A549 (cell line): Measurements from ENCODE around the gene KRTAP12-1. TPM values are rescaled to one million over a fixed set of nuclear protein-coding genes. Genes with fewer than 3 reads are reported as not detected.
A peak's percentile ranks its signal among the peaks of the same experiment; 100 is the strongest.
"Not testable (repeated sequence)": the region's sequence is repeated elsewhere in the genome, so short reads cannot be mapped to it uniquely, and the experiment has no call there.

Experiments used
- ATAC-seq, 2 experiments: fragments of 200-7000 bp in 1 of 2; fragments of >200 bp in 1 of 2; cut with Nextera tagmentation in 1 of 2; cut with Tn5 transposase in 1 of 2; 3 replicates each; pipeline versions ENCODE4 v1.8.0 to v1.9.1; 2018 to 2020; ENCODE audit warnings: mild to moderate bottlenecking in 1 of 2, moderate library complexity in 1 of 2
- CTCF ChIA-PET: fragments of 300-600 bp; sonication (Branson Sonifier 250); formaldehyde crosslinking; extraction: SDS; loops from one replicate; lab custom pipeline; 2021; ENCODE audit warnings: antibody characterized with exemption, inconsistent platforms; lab: Yijun Ruan, JAX
- POLR2A ChIA-PET: fragments of 350-600 bp; formaldehyde crosslinking; extraction: SDS; loops from one replicate; lab custom pipeline; 2021; ENCODE audit warnings: antibody characterized with exemption, inconsistent platforms; lab: Yijun Ruan, JAX
- DNase-seq, 2 experiments: peaks; one replicate each; pipeline versions ENCODE4 v3.0.0 to v3.0.0-alpha.2; 2011 to 2016; ENCODE audit warnings: low read depth in 1 of 2, low spot score in 1 of 2
- FAIRE-seq: peaks from 2 replicates; lab custom pipeline; 2011; peaks lifted over from hg19 to GRCh38; lab: Jason Lieb, UNC
- H3K27ac ChIP-seq, 2 experiments: fragments of >200 bp; sonication (Bioruptor Twin); formaldehyde crosslinking; 3 replicates each; pipeline ENCODE4 v1.5.1; 2016 to 2017
- H3K4me1 ChIP-seq: fragments of >200 bp; sonication (Bioruptor Twin); formaldehyde crosslinking; 3 replicates; pipeline ENCODE4 v1.6.1; 2016
- H3K4me2 ChIP-seq: fragments of >200 bp; sonication (Bioruptor Twin); formaldehyde crosslinking; 3 replicates; pipeline ENCODE4 v1.6.1; 2016
- H3K4me3 ChIP-seq: fragments of >200 bp; sonication (Bioruptor Twin); formaldehyde crosslinking; 3 replicates; pipeline ENCODE4 v1.5.1; 2016
- H3K9me3 ChIP-seq: fragments of >200 bp; sonication (Bioruptor Twin); formaldehyde crosslinking; 3 replicates; pipeline ENCODE4 v1.6.1; 2016
- CHD2 ChIP-seq: fragments of 150-350 bp; IDR thresholded peaks from 2 replicates; pipeline ENCODE4 v1.6.1; 2014; ENCODE audit warnings: low read length; ENCODE audit not compliant: partially characterized antibody
- EP300 ChIP-seq, 2 experiments: fragments of >200 bp; sonication (Bioruptor Twin); formaldehyde crosslinking; IDR thresholded peaks; 2 replicates in 1 of 2; 3 replicates in 1 of 2; pipeline ENCODE4 v1.6.1; 2016 to 2017
- FOSL2 ChIP-seq, 2 experiments: fragments of 450-650 bp in 1 of 2; fragments of >200 bp in 1 of 2; sonication (Bioruptor Twin) in 1 of 2; formaldehyde crosslinking; IDR thresholded peaks; 2 replicates each; pipeline versions ENCODE4 v1.5.0 to v1.6.1; 2016 to 2020; ENCODE audit warnings: mild to moderate bottlenecking in 1 of 2, moderate library complexity in 1 of 2
- JUNB ChIP-seq: fragments of >200 bp; sonication (Bioruptor Twin); formaldehyde crosslinking; IDR thresholded peaks from 2 replicates; pipeline ENCODE4 v1.6.1; 2016
- KDM1A ChIP-seq: fragments of 200-600 bp; sonication (generic); IDR thresholded peaks from 2 replicates; pipeline ENCODE4 v1.6.1; 2016; ENCODE audit warnings: low read depth, mild to moderate bottlenecking
- KDM5A ChIP-seq: fragments of 200-600 bp; sonication (generic); IDR thresholded peaks from 2 replicates; pipeline ENCODE4 v1.6.1; 2016; ENCODE audit warnings: antibody characterized with exemption, mild to moderate bottlenecking
- MAFK ChIP-seq: fragments of 450-650 bp; IDR thresholded peaks from 2 replicates; pipeline ENCODE4 v1.6.1; 2014; ENCODE audit not compliant: partially characterized antibody
- MYC ChIP-seq: IDR thresholded peaks from 2 replicates; pipeline ENCODE4 v1.6.1; 2012; ENCODE audit warnings: mild to moderate bottlenecking, inconsistent platforms, low read length, improper control_type of control experiment, borderline replicate concordance
- NPAS2 ChIP-seq: fragments of 250-450 bp; sonication (Bioruptor Pico); IDR thresholded peaks from 2 replicates; pipeline ENCODE4 v1.8.0; 2022; ENCODE audit warnings: mild to moderate bottlenecking, moderate library complexity, borderline replicate concordance
- NR3C1 ChIP-seq: fragments of >200 bp; sonication (Bioruptor Twin); formaldehyde crosslinking; IDR thresholded peaks from 3 replicates; pipeline ENCODE4 v1.6.1; 2017
- RAD21 ChIP-seq, 2 experiments: fragments of >200 bp in 1 of 2; sonication (Bioruptor Twin) in 1 of 2; formaldehyde crosslinking in 1 of 2; IDR thresholded peaks in 1 of 2; conservative IDR thresholded peaks in 1 of 2; 2 replicates in 1 of 2; 3 replicates in 1 of 2; pipeline ENCODE4 v1.6.1; 2012 to 2018; ENCODE audit warnings: inconsistent platforms in 1 of 2
- TP53 ChIP-seq: fragments of 250-450 bp; sonication (Bioruptor Pico); IDR thresholded peaks from 2 replicates; pipeline ENCODE4 v1.5.0; 2021; ENCODE audit warnings: mild to moderate bottlenecking, moderate library complexity
- ZNF302 ChIP-seq: fragments of 250-450 bp; sonication (Bioruptor Pico); IDR thresholded peaks from 2 replicates; pipeline ENCODE4 v1.9.0; 2021; ENCODE audit warnings: inconsistent platforms, mild to moderate bottlenecking, moderate library complexity
- WGBS: methylation state at CpG from one replicate; pipeline ENCODE4 v1.1.6; 2017; ENCODE audit errors: missing lambda C conversion rate; 5-methylcytosine and 5-hydroxymethylcytosine counted together
- polyA plus RNA-seq, 4 experiments: library from polyadenylated mRNA; depleted of rRNA in 3 of 4; stranded (reverse); fragments of >200 nt; fragmentation: RNase III in 1 of 4; extraction: RNeasy Plus Mini Kit Qiagen cat#74134 plus additional on column Dnase treatment in 1 of 4; gene quantifications; 2 replicates in 3 of 4; 3 replicates in 1 of 4; pipeline ENCODE4 v1.2.3, GENCODE V29; 2011 to 2017
- TF ChIP-seq, protein P1 (sequence below): fragments of 450-650 bp; IDR thresholded peaks from 2 replicates; pipeline ENCODE4 v1.6.1; 2014; ENCODE audit warnings: antibody characterized with exemption
- TF ChIP-seq, protein P2 (sequence below): IDR thresholded peaks from 2 replicates; pipeline ENCODE4 v1.6.1; 2012
- TF ChIP-seq, protein P3 (sequence below): fragments of >200 bp; sonication (Bioruptor Twin); formaldehyde crosslinking; IDR thresholded peaks from 3 replicates; pipeline ENCODE4 v1.5.1; 2016
- TF ChIP-seq, protein P4 (sequence below): fragments of 200-600 bp; sonication (generic); IDR thresholded peaks from 2 replicates; pipeline ENCODE4 v1.6.1; 2016; ENCODE audit warnings: antibody characterized with exemption, mild to moderate bottlenecking, moderate library complexity
- TF ChIP-seq, protein P5 (sequence below): fragments of 250-450 bp; sonication (Bioruptor Pico); IDR thresholded peaks from 2 replicates; pipeline ENCODE4 v1.5.0; 2021; ENCODE audit warnings: mild to moderate bottlenecking, moderate library complexity, borderline replicate concordance
- TF ChIP-seq, protein P6 (sequence below): fragments of >200 bp; sonication (Bioruptor Twin); formaldehyde crosslinking; IDR thresholded peaks from 2 replicates; pipeline ENCODE4 v1.6.1; 2016

KRTAP12-1 gene
- polyA plus RNA-seq, 2 of the 4 experiments (the other 2 are of a cell fraction): not detected

DNA sequence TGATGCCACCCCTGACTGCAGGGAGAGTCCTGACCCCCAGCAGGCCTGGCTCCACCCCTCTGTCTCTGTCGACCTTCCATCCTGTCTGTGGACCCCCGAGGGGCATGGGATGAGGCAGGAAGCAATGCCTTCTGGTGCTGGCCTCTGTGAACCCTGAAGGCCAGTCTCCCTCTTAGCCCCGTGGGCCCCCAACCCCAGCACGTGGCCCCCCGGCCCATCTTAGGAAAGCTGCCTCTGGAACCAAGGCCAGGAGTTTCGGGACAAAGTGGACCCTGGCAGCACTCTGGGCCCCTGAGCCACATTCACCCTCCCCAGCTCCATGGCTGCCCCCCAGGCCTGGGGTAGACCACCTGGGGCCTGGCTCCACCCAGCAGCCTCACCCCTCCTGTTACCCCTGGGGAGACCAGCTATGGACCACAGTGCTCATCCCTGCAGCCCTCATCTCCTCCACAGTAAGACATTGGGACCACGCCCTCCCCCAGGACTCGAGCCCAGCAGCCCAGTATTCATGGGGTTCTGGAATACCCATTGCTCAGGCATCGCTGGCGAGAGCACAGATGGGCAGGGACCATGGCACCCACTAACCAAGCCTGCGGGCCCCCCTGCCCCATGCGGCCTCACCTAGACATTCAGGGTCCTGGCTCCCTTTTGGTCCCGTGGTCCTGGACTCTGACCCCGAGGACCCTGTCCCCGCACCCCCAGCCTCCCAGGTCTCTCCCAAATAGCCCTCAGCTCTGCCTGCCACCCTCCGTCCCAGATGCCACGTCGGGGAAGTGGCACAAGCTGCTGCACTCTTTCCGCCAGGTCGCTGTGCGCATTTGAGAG, 43.2 kb downstream of the KRTAP12-1 start:
- FAIRE-seq, DNase-seq, ATAC-seq, POLR2A ChIA-PET, H3K27ac ChIP-seq, H3K4me3 ChIP-seq, H3K4me2 ChIP-seq, H3K9me3 ChIP-seq, H3K4me1 ChIP-seq: not testable (repeated sequence)
- CTCF ChIA-PET: interaction anchor here (0.6 kb wide), 1 partner anchor 24 kb away, joined by 5 read pairs; no protein-coding TSS in a partner anchor
- 28% methylated on average over 2 of the region's 21 CpGs for WGBS

DNA sequence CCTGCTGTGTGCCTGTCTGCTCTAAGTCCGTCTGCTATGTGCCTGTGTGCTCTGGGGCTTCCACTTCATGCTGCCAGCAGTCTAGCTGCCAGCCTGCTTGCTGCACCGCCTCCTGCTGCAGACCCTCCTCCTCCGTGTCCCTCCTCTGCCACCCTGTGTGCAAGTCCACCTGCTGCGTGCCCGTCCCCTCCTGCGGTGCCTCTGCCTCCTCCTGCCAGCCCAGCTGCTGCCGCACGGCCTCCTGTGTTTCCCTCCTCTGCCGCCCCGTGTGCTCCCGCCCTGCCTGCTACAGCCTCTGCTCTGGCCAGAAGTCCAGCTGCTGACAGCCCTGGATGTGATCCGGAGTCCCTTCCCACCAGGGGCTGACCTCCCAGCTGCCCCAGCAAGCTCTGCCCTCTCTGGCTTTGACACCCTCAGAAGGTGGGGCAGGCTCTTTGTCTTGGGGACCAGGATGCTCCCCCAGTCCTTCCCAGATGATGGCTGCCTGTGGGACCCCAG, 44.1 kb downstream of the KRTAP12-1 start:
- WGBS: 73% methylated on average over 3 of the region's 12 CpGs
- H3K4me1 ChIP-seq, H3K4me2 ChIP-seq, H3K27ac ChIP-seq, FAIRE-seq, H3K4me3 ChIP-seq, CTCF ChIA-PET, DNase-seq, H3K9me3 ChIP-seq, POLR2A ChIA-PET: not testable (repeated sequence)
- ATAC-seq: 0 out of 6 replicates have a peak, but pooled peaks of 1 of the 2 experiments have one; percentile 13

DNA sequence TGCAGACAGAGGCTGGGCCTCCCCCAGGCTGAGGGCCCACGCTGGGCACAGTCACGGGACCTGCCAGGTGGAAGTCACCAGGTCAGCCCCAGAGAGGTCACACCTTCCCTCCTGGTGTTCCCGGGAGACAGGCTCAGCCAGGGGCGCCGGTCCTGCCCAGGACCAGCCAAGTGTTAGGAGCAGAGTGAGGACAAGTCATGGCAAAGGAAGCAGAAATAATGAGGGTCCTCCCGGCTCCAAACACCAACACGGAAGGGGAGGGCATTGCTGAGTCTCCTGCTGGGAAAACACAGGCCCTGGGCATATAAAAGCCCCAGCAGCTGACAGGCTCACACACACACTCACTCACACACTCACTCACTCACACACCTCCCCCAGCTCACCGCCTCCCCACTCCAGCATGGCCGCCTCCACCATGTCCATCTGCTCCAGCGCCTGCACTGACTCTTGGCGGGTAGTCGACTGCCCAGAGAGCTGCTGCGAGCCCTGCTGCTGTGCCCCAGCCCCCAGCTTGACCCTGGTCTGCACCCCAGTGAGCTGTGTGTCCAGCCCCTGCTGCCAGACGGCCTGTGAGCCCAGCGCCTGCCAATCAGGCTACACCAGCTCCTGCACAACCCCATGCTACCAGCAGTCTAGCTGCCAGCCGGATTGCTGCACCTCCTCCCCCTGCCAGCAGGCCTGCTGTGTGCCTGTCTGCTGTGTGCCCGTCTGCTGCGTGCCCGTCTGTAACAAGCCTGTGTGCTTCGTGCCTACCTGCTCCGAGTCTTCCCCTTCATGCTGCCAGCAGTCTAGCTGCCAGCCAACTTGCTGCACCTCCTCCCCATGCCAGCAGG, 44.7 kb downstream of the KRTAP12-1 start, which contains the start of gene KRTAP10-10:
KRTAP10-10 (plus strand) TSS at position 339 of the 833 bp plus-strand sequence; CDS start at position 401, 62 bp downstream.
- ATAC-seq (no peak; a peak in 1 of 6 replicates), FAIRE-seq (no peak), DNase-seq (no peak)
- ChIA-PET CTCF (interaction anchor here (1.2 kb wide), 1 partner anchor 16 kb away, joined by 3 read pairs; no protein-coding TSS in a partner anchor), POLR2A (no interaction called here)
- Histone ChIP-seq H3K9me3 (peaks cover 3% of the 10 kb centered on the region; the same call in 2 of the 3 replicates), H3K27ac (no peak within 1 kb of the TSS), H3K4me1 (no peaks in the 10 kb centered on the region), H3K4me2 (no peak within 1 kb of the TSS), H3K4me3 (no peak within 1 kb of the TSS)
- WGBS: 52% methylated on average over 11 of the region's 21 CpGs
- TF ChIP-seq MYC (no peak), RAD21 (conservative IDR thresholded peaks at IDR 0.05 in 1 of 2, IDR thresholded peaks at IDR 0.05 in 1 of 2) (no peak), KDM1A (no peak), NPAS2 (CRISPR knock-in tag) (no peak), MAFK (no peak), CHD2 (no peak), JUNB (no peak), NR3C1 (no peak), KDM5A (no peak), FOSL2 (IDR thresholded peaks at IDR 0.05) (no peak), FOSL2 (CRISPR knock-in tag; IDR thresholded peaks at IDR 0.05) (no peak), EP300 (IDR thresholded peaks at IDR 0.05) (no peak), TP53 (CRISPR knock-in tag) (no peak), ZNF302 (CRISPR knock-in tag) (no peak)
- TF ChIP-seq, protein P1, sequence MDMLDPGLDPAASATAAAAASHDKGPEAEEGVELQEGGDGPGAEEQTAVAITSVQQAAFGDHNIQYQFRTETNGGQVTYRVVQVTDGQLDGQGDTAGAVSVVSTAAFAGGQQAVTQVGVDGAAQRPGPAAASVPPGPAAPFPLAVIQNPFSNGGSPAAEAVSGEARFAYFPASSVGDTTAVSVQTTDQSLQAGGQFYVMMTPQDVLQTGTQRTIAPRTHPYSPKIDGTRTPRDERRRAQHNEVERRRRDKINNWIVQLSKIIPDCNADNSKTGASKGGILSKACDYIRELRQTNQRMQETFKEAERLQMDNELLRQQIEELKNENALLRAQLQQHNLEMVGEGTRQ: no peak
- TF ChIP-seq, protein P2, sequence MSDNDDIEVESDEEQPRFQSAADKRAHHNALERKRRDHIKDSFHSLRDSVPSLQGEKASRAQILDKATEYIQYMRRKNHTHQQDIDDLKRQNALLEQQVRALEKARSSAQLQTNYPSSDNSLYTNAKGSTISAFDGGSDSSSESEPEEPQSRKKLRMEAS: no peak
- TF ChIP-seq, protein P3, sequence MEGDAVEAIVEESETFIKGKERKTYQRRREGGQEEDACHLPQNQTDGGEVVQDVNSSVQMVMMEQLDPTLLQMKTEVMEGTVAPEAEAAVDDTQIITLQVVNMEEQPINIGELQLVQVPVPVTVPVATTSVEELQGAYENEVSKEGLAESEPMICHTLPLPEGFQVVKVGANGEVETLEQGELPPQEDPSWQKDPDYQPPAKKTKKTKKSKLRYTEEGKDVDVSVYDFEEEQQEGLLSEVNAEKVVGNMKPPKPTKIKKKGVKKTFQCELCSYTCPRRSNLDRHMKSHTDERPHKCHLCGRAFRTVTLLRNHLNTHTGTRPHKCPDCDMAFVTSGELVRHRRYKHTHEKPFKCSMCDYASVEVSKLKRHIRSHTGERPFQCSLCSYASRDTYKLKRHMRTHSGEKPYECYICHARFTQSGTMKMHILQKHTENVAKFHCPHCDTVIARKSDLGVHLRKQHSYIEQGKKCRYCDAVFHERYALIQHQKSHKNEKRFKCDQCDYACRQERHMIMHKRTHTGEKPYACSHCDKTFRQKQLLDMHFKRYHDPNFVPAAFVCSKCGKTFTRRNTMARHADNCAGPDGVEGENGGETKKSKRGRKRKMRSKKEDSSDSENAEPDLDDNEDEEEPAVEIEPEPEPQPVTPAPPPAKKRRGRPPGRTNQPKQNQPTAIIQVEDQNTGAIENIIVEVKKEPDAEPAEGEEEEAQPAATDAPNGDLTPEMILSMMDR: no peak
- TF ChIP-seq, protein P4, sequence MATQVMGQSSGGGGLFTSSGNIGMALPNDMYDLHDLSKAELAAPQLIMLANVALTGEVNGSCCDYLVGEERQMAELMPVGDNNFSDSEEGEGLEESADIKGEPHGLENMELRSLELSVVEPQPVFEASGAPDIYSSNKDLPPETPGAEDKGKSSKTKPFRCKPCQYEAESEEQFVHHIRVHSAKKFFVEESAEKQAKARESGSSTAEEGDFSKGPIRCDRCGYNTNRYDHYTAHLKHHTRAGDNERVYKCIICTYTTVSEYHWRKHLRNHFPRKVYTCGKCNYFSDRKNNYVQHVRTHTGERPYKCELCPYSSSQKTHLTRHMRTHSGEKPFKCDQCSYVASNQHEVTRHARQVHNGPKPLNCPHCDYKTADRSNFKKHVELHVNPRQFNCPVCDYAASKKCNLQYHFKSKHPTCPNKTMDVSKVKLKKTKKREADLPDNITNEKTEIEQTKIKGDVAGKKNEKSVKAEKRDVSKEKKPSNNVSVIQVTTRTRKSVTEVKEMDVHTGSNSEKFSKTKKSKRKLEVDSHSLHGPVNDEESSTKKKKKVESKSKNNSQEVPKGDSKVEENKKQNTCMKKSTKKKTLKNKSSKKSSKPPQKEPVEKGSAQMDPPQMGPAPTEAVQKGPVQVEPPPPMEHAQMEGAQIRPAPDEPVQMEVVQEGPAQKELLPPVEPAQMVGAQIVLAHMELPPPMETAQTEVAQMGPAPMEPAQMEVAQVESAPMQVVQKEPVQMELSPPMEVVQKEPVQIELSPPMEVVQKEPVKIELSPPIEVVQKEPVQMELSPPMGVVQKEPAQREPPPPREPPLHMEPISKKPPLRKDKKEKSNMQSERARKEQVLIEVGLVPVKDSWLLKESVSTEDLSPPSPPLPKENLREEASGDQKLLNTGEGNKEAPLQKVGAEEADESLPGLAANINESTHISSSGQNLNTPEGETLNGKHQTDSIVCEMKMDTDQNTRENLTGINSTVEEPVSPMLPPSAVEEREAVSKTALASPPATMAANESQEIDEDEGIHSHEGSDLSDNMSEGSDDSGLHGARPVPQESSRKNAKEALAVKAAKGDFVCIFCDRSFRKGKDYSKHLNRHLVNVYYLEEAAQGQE: no peak
- TF ChIP-seq, protein P5, sequence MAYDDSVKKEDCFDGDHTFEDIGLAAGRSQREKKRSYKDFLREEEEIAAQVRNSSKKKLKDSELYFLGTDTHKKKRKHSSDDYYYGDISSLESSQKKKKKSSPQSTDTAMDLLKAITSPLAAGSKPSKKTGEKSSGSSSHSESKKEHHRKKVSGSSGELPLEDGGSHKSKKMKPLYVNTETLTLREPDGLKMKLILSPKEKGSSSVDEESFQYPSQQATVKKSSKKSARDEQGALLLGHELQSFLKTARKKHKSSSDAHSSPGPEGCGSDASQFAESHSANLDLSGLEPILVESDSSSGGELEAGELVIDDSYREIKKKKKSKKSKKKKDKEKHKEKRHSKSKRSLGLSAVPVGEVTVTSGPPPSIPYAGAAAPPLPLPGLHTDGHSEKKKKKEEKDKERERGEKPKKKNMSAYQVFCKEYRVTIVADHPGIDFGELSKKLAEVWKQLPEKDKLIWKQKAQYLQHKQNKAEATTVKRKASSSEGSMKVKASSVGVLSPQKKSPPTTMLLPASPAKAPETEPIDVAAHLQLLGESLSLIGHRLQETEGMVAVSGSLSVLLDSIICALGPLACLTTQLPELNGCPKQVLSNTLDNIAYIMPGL (CRISPR knock-in tag): no peak
- TF ChIP-seq, protein P6, sequence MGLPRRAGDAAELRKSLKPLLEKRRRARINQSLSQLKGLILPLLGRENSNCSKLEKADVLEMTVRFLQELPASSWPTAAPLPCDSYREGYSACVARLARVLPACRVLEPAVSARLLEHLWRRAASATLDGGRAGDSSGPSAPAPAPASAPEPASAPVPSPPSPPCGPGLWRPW: no peak
